K562 (cell line): ENCODE results near the gene HOXB3. TPM values are rescaled to one million over a fixed set of nuclear protein-coding genes. Genes with fewer than 3 reads are reported as not detected.

Experiments used
- ATF3 ChIP-seq, 2 experiments: fragments of 450-650 bp in 1 of 2; sonication (generic) in 1 of 2; formaldehyde crosslinking in 1 of 2; IDR thresholded peaks in 1 of 2; conservative IDR thresholded peaks in 1 of 2; 2 replicates each; pipeline versions ENCODE4 v1.6.1 to v1.8.1; 2016 to 2023; ENCODE audit warnings: mild to moderate bottlenecking in 2 of 2, moderate library complexity in 2 of 2, inconsistent platforms in 1 of 2, missing genetic modification reagents in 1 of 2
- CBFA2T2 ChIP-seq: fragments of 450-650 bp; conservative IDR thresholded peaks from 2 replicates; pipeline ENCODE4 v1.6.1; 2017; ENCODE audit warnings: mild to moderate bottlenecking
- CEBPB ChIP-seq: fragments of 450-650 bp; IDR thresholded peaks from 2 replicates; pipeline ENCODE4 v1.6.1; 2016; ENCODE audit warnings: missing genetic modification characterization, missing compliant biosample characterization
- CEBPG ChIP-seq, 3 experiments: fragments of 200-800 bp in 1 of 3; sonication (Bioruptor generic) in 1 of 3; sonication (generic) in 1 of 3; formaldehyde crosslinking in 1 of 3; IDR thresholded peaks in 2 of 3; conservative IDR thresholded peaks in 1 of 3; 2 replicates each; pipeline versions ENCODE4 v1.6.1 to v1.8.0; 2016 to 2022; ENCODE audit warnings: missing compliant biosample characterization in 2 of 3, missing genetic modification characterization in 2 of 3, mild to moderate bottlenecking in 1 of 3, missing genetic modification reagents in 1 of 3
- CXXC5 ChIP-seq: fragments of 250-450 bp; sonication (Bioruptor Pico); IDR thresholded peaks from 2 replicates; pipeline ENCODE4 v1.8.0; 2022; ENCODE audit warnings: inconsistent platforms, mild to moderate bottlenecking, moderate library complexity
- E2F8 ChIP-seq: fragments of 450-650 bp; IDR thresholded peaks from 2 replicates; pipeline ENCODE4 v1.7.1; 2018; ENCODE audit warnings: mild to moderate bottlenecking, low read depth; ENCODE audit not compliant: partially characterized antibody
- ESRRA ChIP-seq: fragments of 450-650 bp; IDR thresholded peaks from 2 replicates; pipeline ENCODE4 v1.6.1; 2014; ENCODE audit warnings: low read depth, mild to moderate bottlenecking, moderate library complexity, borderline replicate concordance
- FOXA1 ChIP-seq: fragments of 450-650 bp; IDR thresholded peaks from 2 replicates; pipeline ENCODE4 v1.6.1; 2016; ENCODE audit warnings: mild to moderate bottlenecking, borderline replicate concordance
- HMBOX1 ChIP-seq: sonication (generic); IDR thresholded peaks from 2 replicates; pipeline ENCODE4 v1.6.1; 2016
- KDM1A ChIP-seq, 2 experiments: fragments of 450-650 bp; IDR thresholded peaks; 2 replicates each; pipeline ENCODE4 v1.6.1; 2016; ENCODE audit warnings: mild to moderate bottlenecking in 2 of 2
- MECOM ChIP-seq: fragments of 250-450 bp; sonication (Bioruptor Pico); IDR thresholded peaks from 2 replicates; pipeline ENCODE4 v1.8.0; 2022; ENCODE audit warnings: inconsistent platforms
- MEIS2 ChIP-seq: fragments of 450-650 bp; IDR thresholded peaks from 2 replicates; pipeline ENCODE4 v1.6.1; 2014; ENCODE audit warnings: mild to moderate bottlenecking; ENCODE audit not compliant: partially characterized antibody
- OTX1 ChIP-seq: fragments of 450-650 bp; formaldehyde crosslinking; IDR thresholded peaks from 2 replicates; pipeline ENCODE4 v1.4.0; 2022; ENCODE audit warnings: mild to moderate bottlenecking
- PHF20 ChIP-seq: fragments of 450-650 bp; IDR thresholded peaks from 2 replicates; pipeline ENCODE4 v1.6.1; 2018; ENCODE audit not compliant: partially characterized antibody
- RAD21 ChIP-seq, 2 experiments: fragments of 250-450 bp in 1 of 2; fragments of 450-650 bp in 1 of 2; sonication (Bioruptor Pico) in 1 of 2; formaldehyde crosslinking in 1 of 2; IDR thresholded peaks in 1 of 2; conservative IDR thresholded peaks in 1 of 2; 2 replicates each; pipeline versions ENCODE4 v1.4.0 to v1.8.0; 2020 to 2022; ENCODE audit warnings: mild to moderate bottlenecking in 2 of 2, moderate library complexity in 1 of 2
- RBM14 ChIP-seq: fragments of 200-400 bp; formaldehyde crosslinking; IDR thresholded peaks from 2 replicates; pipeline ENCODE4 v1.6.1; 2018; ENCODE audit warnings: low read depth, mild to moderate bottlenecking, low read length, moderate library complexity, borderline replicate concordance; ENCODE audit not compliant: insufficient read depth
- RFX5 ChIP-seq: IDR thresholded peaks from 2 replicates; pipeline ENCODE4 v1.6.1; 2011; ENCODE audit warnings: low read depth, mild to moderate bottlenecking, improper control_type of control experiment, low read length
- SRSF3 ChIP-seq: fragments of 200-400 bp; formaldehyde crosslinking; IDR thresholded peaks from 2 replicates; pipeline ENCODE4 v1.6.1; 2016; ENCODE audit warnings: mild to moderate bottlenecking, low read length, moderate library complexity; ENCODE audit not compliant: insufficient read depth
- TAF1 ChIP-seq: IDR thresholded peaks from 2 replicates; pipeline ENCODE4 v1.6.1; 2011; ENCODE audit warnings: mild to moderate bottlenecking, low read length, moderate library complexity; ENCODE audit not compliant: insufficient read depth, control insufficient read depth, severe bottlenecking; ENCODE audit errors: extremely low read depth
- THAP7 ChIP-seq: fragments of 250-450 bp; sonication (Bioruptor Pico); IDR thresholded peaks from 2 replicates; pipeline ENCODE4 v1.5.0; 2021
- ZKSCAN3 ChIP-seq: fragments of 250-450 bp; sonication (Bioruptor Pico); IDR thresholded peaks from 2 replicates; pipeline ENCODE4 v1.4.0; 2020
- ZNF23 ChIP-seq: fragments of 250-450 bp; sonication (Bioruptor Pico); IDR thresholded peaks from 2 replicates; pipeline ENCODE4 v1.4.0; 2020; ENCODE audit warnings: mild to moderate bottlenecking
- ZNF444 ChIP-seq: fragments of 250-450 bp; sonication (Bioruptor Pico); IDR thresholded peaks from 2 replicates; pipeline ENCODE4 v1.4.0; 2020; ENCODE audit warnings: mild to moderate bottlenecking, moderate library complexity
- ZNF668 ChIP-seq: fragments of 250-450 bp; sonication (Bioruptor Pico); IDR thresholded peaks from 2 replicates; pipeline ENCODE4 v1.8.0; 2022; ENCODE audit warnings: mild to moderate bottlenecking, inconsistent platforms
- polyA plus RNA-seq, 8 experiments: library from polyadenylated mRNA; depleted of rRNA in 4 of 8; stranded (reverse) in 5 of 8; unstranded in 3 of 8; fragments of >200 nt; fragmentation: Nextera tagmentation in 2 of 8; fragmentation: Illumina TruSeq in 1 of 8; extraction: Ambion mirVana in 2 of 8; extraction: Trizol in 1 of 8; gene quantifications; 2 replicates each; pipeline versions ENCODE4 v1.2.1 to v1.2.3, GENCODE V29; 2011 to 2014; ENCODE audit warnings: inconsistent platforms in 1 of 8, missing spikeins in 1 of 8
- total RNA-seq, 7 experiments: library from RNA; depleted of rRNA in 6 of 7; stranded (reverse); fragments of >200 nt in 6 of 7; fragmentation: Illumina TruSeq in 2 of 7; extraction: Trizol in 2 of 7; gene quantifications; 2 replicates each; pipeline versions ENCODE4 v1.2.1 to v1.2.3, GENCODE V29; 2011 to 2021; ENCODE audit warnings: low replicate concordance in 1 of 7

HOXB3 gene
- total and polyA plus RNA-seq, 9 of the 15 experiments (the other 6 are each of a cell fraction or from before 2014, with no cell fraction given) = 2.4 to 41.3 (median 20.2) TPM

GRCh38 chr17:48523010-48523409, 67.0 kb downstream of the HOXB3 start (continued):
- TF ChIP-seq ESRRA (0 out of 2 replicates have a peak, but pooled peaks have one; percentile 14), TAF1 (no peak), RAD21 (CRISPR knock-in tag; conservative IDR thresholded peaks at IDR 0.05 in 1 of 2, IDR thresholded peaks at IDR 0.05 in 1 of 2) (peak in 1 of 2 experiments; percentile 46; a peak in 2 of 4 replicates), SRSF3 (no peak), ZNF23 (CRISPR knock-in tag) (no peak), RFX5 (no peak), RBM14 (no peak), CXXC5 (CRISPR knock-in tag) (0 out of 2 replicates have a peak, but pooled peaks have one; percentile 11), CEBPB (peak; percentile 96), THAP7 (CRISPR knock-in tag) (no peak), MECOM (no peak), PHF20 (peak; percentile 27), ZNF668 (no peak), OTX1 (no peak), HMBOX1 (no peak), ZKSCAN3 (no peak), ZNF444 (CRISPR knock-in tag) (no peak), CBFA2T2 (no peak), E2F8 (no peak), MEIS2 (no peak), FOXA1 (no peak), ATF3 (IDR thresholded peaks at IDR 0.05) (peak; percentile 43; the same call in 1 of the 2 replicates), ATF3 (CRISPR knock-in tag; conservative IDR thresholded peaks at IDR 0.05) (no peak), KDM1A (IDR thresholded peaks at IDR 0.05) (0 out of 4 replicates have a peak, but pooled peaks of 1 of the 2 experiments have one; percentile 22), CEBPG (CRISPR knock-in tag; IDR thresholded peaks at IDR 0.05) (peak; percentile 65), CEBPG (tag; conservative IDR thresholded peaks at IDR 0.05 in 1 of 2, IDR thresholded peaks at IDR 0.05 in 1 of 2) (peak; percentile 81 to 86)
